NCI-H2029 treated with DMSO at 0.1 percent for 48 hours (cell line): ENCODE results near the gene ETV1.

Experiments used
- DNase-seq: peaks from one replicate; lab custom pipeline; 2025; lab: John Stamatoyannopoulos, UW

The ETV1 gene

GRCh38 chr7:13989126-13989948 lies at the start of gene ETV1:
TSS of gene ETV1 (minus strand) at chr7:13989666. CDS start at chr7:13989052, 614 bp downstream.
- DNase-seq: peak; percentile 50

- no peak for DNase-seq
These were observed 34.9 kb upstream of the ETV1 start for GRCh38 chr7:14024406-14024805.

- no peak for DNase-seq
These were observed 34.4 kb upstream of the ETV1 start for GRCh38 chr7:14023838-14024237.

DNA sequence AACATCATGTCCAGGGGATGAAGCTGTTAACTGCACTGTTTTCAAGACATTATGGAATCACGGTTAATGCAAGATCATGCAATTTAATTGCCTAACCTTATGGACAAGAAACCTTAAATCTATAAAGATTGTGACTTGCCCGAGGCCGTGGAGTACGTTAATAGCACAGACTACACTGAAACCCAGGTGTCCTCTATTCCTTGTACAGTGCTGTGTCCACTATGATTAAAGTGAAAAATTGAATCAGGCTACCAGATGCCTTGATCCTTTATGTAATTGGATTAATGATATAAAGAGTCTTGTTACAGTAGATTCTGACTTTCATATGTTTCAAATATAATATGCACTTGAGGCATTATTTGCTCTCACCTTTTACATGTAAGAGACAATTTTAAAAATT lies 33.9 kb upstream of the ETV1 start:
- no peak for DNase-seq

DNA sequence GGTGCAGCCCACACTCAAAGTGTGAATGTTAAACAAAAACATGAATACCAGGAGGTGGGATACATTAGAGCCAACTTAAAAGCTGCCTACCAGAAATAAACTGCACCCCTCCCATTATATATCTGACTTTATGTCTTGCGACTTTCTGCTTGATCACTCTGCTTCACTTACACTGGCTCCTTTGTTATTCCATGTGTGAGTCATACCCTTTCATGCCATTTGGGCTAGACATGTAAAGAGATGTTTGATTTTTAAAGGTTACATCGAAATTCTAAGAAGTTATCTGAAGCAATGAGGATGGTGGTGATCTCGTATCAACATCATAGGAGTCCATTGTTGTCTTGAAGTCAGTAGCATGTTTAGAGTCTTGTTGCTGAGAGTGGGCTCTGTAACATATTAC lies 31.6 kb upstream of the ETV1 start:
- no peak for DNase-seq

- DNase-seq: no peak
These were observed 31.0 kb upstream of the ETV1 start for GRCh38 chr7:14020339-14020900.

GRCh38 chr7:14018751-14019150 lies 29.3 kb upstream of the ETV1 start:
- no peak for DNase-seq

- no peak for DNase-seq
These were observed 27.5 kb upstream of the ETV1 start for GRCh38 chr7:14016950-14017349.

DNA sequence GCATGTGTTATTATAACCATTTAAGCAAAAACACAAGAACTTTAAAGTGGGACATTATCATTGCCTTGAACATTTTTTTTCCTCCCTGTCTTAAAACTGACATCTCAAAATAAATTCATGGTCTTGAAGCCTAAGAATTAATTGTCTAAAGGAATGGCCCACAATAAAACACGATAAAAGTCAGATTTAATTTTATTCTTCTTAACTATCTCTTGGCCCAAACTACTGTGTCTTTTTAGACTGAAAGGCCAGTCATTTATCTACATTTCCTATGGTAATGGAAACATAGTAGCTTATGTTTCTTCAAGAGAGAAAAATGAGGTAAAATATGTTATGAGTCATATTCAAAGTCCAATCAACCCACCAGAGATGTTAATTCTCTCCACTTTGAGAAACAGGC lies 24.4 kb upstream of the ETV1 start:
- DNase-seq: no peak

GRCh38 chr7:14009453-14010418 lies 20.3 kb upstream of the ETV1 start:
- no peak for DNase-seq

DNA sequence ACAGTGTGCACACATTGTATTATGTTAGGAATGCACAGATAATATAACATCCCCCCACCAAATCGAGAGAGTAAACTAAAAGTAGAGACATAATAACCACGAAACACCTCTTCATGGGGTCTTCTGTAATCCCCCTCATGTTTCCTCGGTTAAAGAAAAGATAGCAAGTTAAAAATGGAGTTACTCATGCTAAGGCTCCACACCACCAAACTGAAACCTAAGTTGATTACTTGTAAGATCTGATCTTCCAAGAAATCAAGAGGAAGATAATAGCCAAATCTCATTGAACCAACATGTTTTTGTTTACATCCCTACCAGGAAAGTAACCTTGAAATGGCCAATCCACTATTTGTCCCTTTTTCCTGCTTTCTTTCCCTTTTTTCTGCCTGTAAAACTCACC lies 11.7 kb upstream of the ETV1 start:
- DNase-seq: no peak

DNA sequence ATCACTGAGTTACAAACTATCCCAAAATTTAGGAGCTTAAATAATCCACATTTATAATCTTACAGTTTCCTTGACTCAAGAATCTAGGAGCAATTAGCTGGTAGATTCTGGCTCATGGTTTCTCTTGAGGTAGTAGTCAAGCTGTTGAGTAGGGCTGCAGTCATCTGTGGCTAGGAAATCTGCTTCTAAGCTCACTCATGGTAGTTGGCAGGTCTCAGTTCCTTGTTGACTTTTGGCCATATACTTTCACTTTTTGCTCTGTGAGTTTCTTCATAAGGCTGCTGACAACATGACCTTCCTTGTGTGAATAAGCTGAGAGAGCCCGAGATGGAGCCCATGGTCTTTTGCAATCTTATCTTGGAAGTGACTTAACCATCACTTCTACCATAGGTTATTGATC lies 10.8 kb upstream of the ETV1 start:
- no peak for DNase-seq

GRCh38 chr7:13998866-13999265 lies 9.4 kb upstream of the ETV1 start:
- DNase-seq: no peak

DNA sequence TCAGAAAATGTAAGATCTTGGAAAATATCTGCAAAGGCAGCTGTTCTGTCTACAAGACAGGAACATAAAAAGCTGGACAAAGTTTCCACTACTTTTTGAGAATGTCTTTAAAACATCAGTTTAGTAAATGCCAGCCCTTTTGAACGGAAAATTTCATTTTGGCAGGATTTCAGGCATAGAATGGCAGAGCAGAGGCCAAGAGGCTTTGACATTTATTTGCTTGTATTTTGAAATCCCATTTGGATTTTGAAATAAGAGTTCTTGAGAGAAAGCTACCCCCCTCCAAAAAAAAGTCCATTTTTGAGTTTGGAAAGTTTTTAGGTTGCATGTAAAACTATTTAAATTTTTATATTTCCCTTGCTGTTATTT lies 3.1 kb upstream of the ETV1 start:
- no peak for DNase-seq

- no peak for DNase-seq
These were observed 2.5 kb upstream of the ETV1 start for GRCh38 chr7:13991791-13992595.

DNA sequence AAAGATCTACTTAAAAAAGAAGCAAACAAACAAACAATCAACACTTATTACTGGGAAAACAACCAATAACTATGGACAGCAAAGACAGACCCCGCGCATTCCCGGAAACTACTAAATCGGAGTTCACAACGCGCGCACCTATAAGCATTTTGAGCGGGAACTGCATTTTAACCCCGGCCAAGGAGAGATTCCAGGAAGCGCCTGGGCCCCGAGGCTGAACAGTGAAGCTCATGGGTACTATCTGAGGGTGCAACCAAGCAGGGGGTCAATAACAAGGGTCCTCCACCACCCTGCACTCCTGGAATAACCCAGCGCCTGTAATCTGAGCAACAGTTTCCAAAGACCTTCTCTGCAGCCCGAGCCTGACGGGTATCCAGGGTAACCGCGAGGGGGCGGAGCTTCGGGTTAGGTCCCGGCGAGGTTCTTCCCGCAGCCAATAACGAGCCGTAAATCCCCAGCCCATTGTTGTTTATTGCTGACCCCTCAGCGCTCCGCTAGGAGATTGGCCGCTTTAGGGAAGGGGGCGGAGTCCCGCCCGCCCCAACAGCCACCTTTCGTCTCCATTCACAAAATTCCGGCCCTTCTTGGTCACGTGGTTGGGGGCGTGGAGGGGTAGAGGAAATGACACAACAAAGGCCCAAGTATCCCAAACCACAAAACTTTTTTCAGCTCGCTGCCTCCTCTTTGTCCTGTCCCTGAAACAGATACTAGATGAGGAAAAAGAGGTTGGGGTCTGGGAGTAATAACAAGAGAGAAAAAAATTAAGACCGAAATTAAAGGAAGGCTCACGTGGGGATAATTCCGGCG lies 1.7 kb upstream of the ETV1 start:
- DNase-seq: peak; percentile 96

DNA sequence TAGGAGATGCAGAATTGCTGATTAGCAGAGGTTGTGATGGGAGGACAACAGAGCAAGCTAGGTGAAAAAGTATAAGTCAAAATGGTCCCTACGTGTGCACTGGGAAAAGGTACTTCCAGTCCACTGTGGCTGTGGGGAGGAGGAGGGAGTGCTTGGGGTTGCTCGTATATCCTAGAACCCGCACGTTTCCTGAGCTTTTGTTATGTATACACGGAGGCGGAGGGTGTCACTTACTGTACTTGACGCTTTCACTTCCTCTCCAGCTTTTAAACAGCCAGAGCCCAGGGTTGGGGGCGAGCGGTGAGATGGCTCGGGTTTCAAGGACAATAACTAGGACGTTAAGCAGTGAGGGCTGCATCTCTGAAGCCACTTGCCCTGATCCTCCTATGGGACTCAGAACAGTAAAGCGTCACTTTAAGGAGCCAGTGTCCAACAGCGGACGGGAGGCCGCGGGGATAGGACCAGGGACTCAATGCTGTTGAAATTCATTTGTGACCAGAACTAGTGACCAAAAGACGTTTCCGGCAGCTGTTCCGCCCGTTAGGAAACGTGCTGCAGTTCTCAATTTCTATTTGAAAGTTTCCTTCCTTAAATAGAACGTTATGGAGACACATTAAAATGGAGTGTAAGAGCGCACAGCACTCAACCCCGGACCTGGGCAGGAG lies 985 bp upstream of the ETV1 start:
- peak; percentile 78 for DNase-seq

DNA sequence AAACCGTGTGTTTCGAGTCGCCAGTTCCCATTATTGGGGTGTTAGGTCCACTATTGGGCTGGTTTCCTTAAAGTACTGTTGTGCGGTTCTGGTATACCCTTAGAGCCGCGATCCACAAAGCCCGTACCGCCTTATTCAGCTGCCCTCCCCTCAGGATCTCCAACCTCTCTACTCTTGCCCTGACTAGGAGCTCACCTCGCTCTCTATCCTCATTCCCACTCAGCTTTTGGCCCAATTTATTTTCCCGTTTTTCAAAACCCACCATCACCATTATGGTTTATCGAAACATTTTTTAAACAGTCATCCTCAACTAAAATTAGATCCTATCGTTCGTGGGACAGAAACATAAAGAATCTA lies 461 bp upstream of the ETV1 start:
- DNase-seq: peak; percentile 67

- DNase-seq: no peak
These were observed 738 bp downstream of the ETV1 start for GRCh38 chr7:13988731-13989125.

DNA sequence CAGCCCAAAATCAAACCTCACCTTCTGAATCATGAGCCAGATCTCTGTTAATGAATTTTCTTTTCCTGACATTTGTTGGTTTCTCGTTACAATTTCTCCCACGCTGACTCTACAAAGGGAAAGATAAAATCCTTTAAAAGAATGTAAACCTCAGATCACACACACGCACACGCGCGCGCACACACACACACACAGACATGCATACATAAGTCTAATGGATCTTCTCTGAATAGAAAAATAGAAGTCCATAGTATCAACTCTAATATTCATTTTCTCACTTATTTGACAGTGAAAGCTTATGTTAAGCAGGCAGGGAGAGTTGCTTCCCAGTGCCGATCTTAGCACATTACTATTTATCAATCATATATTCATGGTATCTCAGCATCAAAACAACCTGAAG lies 1.4 kb downstream of the ETV1 start:
- DNase-seq: no peak

GRCh38 chr7:13987395-13987794 lies 2.1 kb downstream of the ETV1 start:
- no peak for DNase-seq
